NCI-H526 treated with DMSO at 0.1 percent for 48 hours (cell line): ENCODE data around the gene FXYD1.
A peak's percentile ranks its signal among the peaks of the same experiment; 100 is the strongest.
"Not testable (repeated sequence)": the region's sequence is repeated elsewhere in the genome, so short reads cannot be mapped to it uniquely, and the experiment has no call there.

Source experiments
- DNase-seq: peaks from one replicate; lab custom pipeline; 2025; lab: John Stamatoyannopoulos, UW

FXYD1 gene

DNA sequence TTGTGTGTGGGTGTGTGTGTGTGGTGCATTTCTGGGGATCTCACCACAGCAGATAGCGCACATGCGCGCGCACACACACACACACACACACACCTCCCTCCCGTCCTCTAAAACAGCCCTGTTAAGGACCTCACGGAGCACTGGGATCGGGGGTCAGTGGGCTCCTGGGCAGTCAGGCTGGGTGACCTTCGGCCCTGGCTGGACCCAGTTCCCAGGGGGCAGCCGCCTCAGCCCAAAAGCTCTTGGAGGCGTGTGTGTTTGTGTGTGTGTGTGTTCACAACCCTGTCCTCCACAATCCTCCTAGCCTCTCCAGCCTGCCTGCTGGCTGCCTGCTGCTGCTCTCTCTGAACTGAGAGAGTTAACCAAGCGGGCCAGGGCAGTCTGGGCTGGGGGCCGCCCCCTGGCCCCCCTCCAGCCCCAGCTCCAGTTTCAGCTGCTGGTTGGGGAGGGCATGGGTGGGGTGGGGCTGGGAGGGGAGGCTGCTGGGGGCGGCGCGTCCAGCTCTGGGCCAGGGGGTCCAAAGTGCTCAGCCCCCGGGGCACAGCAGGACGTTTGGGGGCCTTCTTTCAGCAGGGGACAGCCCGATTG, at the start of gene FXYD1:
TSS of gene FXYD1 (plus strand) at position 520 of the 588 bp plus-strand sequence. CDS start 1,256 bp downstream, outside the sequence.
- DNase-seq, result no peak

DNA sequence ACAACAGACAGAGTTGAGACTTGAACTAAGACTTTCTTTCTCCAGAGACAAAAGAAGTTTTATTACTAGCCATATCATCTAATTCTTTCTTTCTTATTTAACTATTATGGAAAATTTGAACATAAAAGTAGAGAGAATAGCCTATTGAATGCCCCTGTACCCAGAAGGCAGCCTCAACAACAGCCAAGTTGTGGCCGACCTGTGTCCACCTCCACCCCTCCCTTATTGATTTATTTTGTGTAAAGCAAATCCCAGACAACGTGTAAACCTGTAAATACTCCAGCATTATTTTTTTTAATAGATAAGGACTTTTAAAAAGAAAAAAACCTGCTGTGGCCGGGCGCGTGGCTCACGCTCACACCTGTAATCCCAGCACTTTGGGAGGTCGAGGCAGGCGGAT, 49.1 kb upstream of the FXYD1 start:
- DNase-seq, result no peak

DNA sequence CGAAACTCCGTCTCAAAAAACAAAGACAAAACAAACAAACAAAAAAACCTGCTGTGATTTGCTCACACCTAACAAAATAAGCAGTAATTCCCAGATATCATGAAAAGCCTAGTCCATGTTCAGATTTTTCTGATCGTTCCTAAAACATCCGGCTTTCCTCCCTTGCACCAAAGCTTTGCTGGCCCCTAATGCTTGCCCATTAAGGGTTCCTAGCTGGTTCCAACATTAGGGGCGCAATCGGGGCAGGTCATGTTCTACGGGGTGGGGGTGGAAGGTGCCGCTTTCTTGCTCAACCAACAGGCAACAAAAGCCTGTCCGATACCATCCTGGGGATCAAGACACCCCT, 48.5 kb upstream of the FXYD1 start:
- no peak for DNase-seq

DNA sequence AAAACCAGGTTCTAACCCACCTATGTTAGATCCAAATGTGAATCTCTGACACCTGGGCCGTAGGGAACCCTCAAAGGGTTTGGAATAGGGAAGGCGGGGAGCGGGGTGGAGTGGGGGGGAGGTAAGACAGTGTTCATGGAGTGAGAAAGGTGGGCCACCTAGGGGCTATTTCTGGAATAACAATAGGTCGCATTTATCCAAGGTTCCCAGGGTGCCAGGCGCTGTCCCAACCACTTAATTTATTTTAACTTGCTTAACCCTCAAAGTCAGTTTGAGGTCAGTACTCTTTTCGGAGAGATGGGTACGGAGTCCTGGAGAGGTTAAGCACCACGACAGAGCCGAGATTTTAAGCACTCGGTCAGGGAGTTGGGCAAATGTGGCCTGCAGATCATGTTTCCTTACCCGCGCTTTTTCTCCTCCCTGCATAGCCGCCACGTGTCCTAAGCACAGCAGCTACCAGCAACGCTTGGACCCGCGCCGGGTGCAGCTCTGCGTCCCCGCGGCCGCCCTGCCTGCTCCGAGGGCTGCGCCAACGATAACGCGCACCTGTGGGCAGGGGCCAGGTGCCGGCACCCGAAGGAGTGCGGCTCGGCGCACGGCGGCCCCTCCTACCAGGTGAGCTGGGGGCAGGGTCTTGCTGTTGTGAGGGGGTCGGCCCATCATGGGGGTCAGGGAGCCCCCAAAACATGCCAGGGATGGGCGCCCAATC, 48.0 kb upstream of the FXYD1 start:
- peak; percentile 81 for DNase-seq

DNA sequence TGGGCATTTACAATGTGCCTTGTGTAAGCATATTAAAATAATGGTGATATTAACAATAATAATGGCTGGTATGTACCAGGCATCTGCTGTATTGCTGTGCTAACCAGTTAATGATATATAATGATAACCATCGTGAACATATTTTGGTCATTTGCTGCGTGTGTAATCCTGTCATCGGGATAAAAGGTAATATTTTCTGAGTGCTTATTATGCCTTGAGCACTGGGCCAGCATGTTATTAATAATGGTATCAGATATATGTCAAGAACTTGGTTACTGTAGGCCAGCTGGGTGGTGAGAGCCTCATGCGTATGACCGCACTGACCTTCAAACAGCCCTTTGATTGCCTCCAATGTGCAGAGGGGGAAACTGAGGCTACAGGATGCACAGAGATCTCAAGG, 45.2 kb upstream of the FXYD1 start:
- DNase-seq, result no peak

DNA sequence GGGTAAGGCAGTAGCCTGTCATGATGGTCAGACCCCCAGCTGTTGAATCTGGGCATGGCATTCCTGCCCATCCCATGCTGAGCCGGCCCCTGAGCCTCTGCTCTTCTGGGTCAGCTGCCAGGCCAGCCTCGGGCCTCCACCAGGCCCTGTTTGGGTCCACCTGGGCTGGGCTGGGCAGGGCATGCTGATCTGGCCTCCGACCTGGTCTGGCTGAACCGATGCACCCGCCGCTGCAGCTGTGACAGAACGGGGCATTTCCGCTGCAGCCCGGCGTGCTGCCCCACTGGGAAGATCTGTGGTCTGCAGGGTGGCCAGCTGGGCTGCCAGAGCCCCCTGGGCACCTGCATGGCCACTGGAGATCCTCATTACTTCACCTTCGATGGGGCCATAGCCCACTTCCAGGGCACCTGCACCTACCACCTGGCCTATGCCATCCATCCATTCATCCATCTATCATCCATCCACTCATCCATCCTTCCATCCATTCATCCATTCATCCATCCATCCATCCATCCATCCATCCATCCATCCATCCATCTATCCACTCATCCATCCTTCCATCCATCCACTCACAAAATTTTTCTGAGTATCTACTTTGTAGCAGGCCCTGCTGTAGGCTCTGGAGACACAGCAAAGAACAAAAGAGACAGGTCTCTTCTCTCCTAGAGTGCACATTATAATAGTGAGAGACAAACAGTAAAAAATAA, 44.5 kb upstream of the FXYD1 start:
- no peak for DNase-seq

DNA sequence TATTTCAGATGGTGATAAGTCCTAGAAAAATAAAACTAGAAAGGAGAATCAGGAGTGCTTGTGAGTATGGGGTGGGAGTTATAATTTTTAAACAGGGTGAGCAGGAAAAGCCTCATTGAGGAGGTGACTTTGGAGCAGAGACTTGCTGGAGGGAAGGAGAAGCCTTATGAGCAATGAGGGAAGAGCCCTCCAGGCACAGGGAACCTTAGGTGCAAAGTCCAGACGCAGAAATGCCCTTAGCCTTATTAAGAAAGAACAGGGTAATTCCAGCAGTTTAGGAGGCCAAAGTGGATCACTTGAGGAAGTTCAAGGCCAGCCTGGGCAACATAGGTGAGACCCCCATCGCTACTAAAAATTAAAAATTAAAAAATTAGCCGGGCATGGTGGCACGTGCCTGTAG, 44.0 kb upstream of the FXYD1 start:
- no peak for DNase-seq

DNA sequence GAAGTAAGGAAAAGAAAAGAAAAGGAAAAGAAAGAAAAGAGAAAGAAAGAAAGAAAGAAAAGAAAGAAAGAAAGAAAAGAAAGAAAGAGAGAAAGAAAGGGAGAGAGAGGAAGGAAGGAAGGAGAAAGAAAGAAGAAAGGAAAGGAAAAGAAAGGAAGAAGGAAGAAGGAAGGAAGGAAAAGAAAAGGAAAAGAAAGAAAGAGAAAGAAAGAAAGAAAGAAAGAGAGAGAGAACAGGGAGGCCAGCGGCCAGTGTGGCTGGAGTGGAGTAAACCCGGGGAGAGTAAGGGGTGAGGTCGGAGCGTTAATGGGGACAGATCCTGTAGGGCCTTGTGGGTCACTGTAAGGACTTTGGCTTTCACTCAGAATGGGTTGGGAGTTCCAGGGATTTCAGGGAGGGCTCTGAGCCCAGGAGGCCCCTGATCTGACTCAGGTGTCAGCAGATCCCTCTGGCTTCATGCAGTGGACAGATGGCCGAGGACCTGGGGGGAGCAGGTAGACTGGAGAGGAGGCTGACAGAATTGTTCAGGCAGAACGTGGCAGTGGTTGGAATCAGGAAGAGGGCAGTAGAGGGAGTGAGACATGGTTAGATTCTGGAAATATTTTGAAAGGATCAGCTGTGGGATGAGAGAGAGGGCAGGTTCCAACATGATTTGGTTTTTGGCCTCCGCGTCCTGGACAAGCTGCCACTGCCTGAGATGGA, 42.8 kb upstream of the FXYD1 start:
- no peak for DNase-seq

DNA sequence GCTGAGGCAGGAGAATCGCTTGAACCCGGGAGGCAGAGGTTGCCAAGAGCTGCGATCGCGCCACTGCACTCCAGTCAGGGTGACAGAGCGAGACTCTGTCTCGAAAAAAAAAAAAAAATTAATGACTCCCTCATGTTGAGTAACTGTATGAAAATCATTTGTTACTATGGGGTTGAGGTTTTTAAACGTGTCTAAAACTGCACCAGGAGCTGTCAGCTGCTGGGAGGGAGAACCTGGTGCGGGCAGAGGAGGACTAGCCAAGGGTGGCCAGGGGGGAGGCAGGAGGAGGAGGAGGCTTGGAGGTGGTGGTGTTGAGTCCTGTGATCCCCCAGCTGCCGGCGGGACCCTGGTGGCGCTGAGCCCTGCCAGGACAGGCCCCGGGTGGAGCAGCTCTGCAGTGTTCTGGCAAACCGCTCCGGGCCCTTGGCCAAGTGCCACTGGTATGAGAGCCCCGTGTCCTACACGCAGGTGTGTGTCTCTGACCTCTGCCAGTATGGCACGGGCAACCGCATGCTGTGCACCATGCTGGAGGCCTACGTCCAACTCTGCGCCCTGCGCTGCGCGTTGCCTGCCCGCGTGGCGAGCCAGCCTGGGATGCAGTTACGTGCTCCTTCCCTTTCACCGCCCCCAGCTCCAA, 40.1 kb upstream of the FXYD1 start:
- no peak for DNase-seq

DNA sequence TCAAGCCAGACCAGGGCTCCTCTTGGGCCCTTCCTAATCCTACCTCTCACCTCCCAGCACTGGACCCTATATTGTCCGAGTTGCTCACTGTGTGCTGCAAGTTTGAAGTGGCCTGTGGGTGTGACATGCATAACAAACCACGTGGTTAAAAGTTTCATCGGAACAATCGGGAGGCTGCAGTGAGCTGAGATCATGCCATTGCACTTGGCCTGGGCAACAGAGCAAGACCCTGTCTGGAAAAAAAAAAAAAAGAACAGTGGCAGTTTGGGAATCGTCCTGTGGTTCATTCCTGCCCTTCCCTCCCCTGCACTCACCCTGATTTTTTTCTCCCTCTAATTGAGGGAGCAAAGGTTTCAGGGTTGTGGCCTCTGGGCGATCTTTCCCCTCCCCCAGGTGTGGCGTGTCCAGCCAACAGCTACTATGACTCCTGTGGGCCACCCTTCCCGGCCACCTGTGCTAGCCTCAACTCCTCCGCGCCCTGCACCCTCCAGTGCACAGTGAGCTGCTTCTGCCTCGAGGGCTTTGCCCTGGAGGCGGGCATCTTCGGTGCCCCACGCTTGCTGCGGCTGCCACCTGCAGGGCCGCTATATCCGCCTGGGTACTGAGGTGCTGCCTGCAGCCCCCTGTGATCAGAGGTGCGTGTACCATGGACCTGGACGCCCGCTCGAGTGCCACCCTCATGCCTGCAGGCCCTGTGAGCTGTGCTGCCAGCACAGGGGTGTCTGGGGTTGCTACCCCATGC, 39.3 kb upstream of the FXYD1 start:
- no peak for DNase-seq

DNA sequence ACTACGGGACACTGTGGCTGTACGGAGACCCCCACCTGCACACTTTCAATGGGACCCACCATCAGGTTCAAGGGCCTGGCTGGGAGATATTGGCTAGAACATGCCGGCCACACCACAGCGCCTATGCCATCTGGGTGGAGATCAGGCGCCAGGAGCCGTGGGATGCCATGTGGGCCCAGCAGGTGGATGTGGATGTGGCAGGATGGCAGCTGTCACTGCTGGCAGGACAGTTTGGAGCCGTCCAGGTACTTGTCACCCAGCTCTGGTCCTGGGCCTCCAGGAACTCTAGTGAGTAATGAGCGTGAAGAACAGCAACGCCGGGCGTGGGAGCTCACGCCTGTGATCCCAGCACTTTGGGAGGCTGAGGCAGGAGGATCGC, 38.7 kb upstream of the FXYD1 start:
- DNase-seq, result no peak

DNA sequence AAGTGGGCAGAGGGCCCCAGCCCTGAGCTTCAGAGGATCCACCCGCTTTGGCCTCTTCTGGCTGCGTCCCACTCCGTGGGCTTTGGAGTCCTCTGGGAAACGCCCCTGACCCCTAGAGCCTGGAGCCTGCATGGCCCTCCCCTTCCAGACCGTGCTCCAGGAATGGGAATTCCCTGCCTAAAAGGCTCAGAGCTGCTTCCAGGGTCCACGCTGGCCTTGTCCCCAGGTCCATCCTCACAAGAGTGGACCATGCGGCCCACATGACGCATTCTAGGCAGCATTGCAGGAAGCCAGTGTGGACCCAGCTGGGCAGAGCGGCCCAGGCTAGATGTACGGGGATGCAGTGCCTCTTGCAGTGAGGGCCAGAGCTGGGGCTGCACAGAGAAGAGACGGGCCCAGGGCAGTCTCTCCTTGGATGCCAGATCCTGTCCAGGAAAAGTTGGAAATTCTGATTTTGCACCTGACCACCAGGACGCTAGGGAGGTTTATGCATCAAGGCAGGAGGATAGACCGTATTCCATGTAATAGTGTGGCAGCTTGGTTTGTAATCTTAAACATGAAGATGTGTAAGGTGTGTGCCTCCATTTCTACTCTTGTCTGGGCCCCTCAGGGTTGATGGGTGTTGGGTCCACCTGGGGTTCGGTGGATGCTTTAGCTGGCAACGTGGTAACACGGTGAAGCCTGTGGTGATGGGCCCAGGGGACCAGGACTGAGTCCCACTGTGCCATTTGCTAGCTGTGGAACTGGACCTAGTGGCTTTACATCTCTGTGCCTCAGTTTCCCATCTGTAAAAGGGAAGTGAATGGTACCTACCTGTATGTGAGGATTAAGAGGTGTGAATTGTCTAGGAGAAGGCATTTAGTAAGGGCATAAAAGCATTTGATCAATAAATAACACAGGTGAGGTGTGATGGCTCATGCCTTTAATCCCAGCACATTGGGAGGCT, 37.8 kb upstream of the FXYD1 start:
- DNase-seq, result no peak

DNA sequence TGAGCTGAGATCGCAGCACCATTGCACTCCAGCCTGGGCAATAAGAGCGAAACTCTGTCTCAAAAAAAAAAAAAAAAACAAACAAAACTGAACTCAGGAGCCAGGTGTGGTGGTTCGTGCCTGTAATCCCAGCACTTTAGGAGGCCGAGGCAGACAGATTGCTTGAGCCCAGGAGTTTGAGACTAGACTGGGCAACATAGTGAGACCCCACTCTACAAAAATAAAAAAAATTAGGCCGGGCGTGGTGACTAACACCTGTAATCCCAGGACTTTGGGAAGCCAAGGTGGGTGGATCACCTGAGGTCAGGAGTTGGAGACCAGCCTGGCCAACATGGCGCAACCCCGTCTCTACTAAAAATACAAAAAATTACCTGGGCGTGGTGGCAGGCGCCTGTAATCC, 36.7 kb upstream of the FXYD1 start:
- not testable (repeated sequence) for DNase-seq

DNA sequence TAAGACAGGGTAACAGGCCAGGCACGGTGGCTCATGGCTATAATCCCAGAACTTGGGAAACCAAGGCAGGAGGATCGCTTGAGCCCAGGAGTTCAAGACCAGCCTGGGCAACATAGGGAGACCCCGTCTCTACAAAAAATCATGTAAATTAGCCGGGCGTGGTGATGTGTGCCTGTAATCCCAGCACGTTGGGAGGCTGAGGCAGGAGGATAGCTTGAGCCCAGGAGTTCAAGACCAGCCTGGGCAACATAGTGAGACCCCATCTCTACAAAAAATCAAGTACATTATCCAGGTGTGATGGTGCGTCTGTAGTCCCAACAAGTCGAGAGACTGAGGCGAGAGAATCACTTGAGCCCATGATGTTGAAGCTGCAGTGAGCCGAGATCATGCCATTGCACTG, 35.0 kb upstream of the FXYD1 start:
- DNase-seq, result not testable (repeated sequence)

DNA sequence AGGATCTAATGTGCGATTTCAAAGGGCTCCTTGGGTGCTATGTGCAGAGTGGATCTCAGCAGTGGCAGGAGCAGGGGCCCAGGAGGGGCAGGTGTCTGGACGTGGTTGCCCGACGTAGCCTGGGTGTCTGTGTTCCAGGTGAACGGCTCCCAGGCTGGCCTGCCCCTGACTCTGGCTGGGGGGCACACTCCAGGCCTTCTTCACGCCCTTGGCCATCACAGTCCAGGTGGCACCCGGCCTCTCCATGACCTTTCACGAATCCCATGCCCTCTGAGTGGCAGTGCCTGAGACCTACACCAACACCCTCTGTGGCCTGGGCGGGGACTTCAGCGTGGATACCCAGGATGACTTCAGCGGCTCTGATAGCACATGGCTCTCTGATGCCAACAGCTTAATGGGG, 34.3 kb upstream of the FXYD1 start:
- DNase-seq, result no peak

DNA sequence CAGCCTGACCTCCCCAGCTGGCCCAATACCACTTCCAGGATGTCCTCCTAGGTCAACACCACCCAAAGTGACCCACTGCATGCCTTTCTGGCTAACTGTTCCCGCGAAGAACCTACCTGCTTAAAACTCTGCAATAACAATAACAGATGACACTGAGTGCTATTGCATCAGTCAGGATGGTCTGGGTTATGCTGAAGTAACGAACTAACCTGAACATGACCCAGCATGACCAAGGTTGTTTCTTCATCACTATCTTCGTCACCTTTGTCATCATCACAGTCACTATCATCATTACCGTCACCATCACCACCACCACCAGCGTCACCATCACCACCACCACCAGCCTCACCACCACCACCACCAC, 33.6 kb upstream of the FXYD1 start:
- DNase-seq, result no peak

DNA sequence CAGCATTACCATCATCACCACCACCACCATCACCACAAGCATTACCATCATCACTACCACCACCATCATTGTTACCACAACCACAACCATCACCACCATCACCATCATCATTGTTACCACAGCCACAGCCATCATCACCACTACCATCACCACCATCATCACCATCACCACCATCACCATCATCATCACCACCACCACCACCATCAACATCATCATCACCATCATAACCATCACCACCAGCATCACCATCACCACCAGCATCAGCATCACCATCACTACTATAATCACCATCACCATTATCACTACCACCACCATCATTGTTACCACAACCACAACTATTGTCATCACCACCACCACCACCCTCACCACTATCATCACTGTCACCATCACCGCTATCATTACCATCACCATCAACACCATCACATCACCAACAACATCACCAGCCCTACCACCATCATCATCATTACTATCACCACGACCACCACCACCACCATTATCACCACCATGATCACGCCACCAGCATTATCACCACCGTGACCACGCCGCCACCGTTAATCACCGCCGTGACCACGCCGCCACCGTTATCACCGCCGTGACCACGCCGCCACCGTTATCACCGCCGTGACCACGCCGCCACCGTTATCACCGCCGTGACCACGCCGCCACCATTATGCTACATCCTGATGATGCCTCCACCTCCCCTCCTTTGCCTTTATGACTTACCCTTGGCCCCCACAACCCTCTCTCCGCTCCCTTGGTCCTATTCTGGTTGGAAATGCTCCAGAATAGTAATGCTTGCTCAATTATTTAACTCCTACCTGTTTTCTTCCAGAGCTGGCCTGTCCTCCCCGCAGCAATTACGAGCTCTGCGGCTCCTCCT, 33.0 kb upstream of the FXYD1 start:
- no peak for DNase-seq

DNA sequence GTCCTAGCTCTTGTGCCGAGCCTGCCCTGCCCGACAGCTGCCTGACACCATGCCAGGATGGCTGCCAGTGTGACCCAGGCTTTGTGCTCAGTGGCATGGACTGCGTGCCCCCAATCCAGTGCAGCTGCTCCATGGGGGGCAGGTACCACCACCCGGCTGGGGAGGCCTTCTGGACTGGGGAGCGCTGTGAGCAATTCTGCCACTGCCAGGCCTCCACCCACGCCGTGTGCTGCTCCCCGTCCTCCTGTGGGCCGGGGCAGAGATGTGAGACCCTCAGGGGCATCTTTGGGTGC, 32.4 kb upstream of the FXYD1 start:
- DNase-seq, result no peak

DNA sequence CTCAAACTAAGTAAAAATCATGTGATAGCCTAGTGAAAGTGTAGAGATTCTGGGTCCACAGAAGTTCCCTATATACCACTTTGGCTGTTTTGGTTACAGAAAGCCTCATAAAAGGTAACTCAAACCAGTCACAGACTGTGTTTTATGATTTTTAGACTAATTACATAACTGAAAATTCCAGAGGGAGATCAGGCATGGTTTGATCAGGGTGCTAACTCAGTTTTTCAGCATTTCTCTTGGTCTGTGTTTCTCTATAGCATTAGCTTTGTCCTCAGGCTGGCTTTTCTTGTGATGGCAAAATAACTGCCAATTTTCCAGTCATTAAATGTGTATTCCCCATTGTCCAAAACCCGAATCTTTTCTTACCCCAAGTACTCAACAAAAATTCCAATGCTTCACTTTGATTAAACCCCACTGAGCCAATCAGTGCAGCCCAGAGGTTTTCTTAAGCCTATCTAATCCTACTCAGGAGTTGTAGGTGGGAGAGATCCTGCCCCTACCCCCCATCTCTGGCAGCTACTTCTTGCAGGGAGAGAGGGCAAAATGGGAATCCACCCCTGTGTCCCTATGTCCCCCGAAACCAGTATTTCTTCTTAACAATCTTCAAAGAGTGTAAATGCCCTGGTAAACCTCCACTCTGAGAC, 31.6 kb upstream of the FXYD1 start:
- DNase-seq, result no peak
